Measurements from ENCODE around the gene MTA1.

MTA1 gene

GRCh38 chr14:105473033-105473676, 53.5 kb downstream of the MTA1 start:
- in situ Hi-C loops (cut with MboI; ENCODE audit: low sequenced_read_pairs): no loop called here

GRCh38 chr14:105473677-105474482, 54.3 kb downstream of the MTA1 start:
- in situ Hi-C loops (cut with MboI; ENCODE audit: low sequenced_read_pairs): no loop called here

- in situ Hi-C loops (cut with MboI; ENCODE audit: low sequenced_read_pairs): no loop called here
Observed at GRCh38 chr14:105474483-105475268, 55.0 kb downstream of the MTA1 start, which contains the start of gene CRIP2. TSS of gene CRIP2 (plus strand) at chr14:105474821. CDS start at chr14:105474863, 42 bp downstream.

GRCh38 chr14:105475269-105476096, 55.9 kb downstream of the MTA1 start:
- in situ Hi-C loops (cut with MboI; ENCODE audit: low sequenced_read_pairs): no loop called here

- in situ Hi-C loops (cut with MboI; ENCODE audit: low sequenced_read_pairs): no loop called here
Observed at GRCh38 chr14:105476097-105476830, 56.6 kb downstream of the MTA1 start.

GRCh38 chr14:105476831-105477659, 57.4 kb downstream of the MTA1 start:
- in situ Hi-C loops (cut with MboI; ENCODE audit: low sequenced_read_pairs): no loop called here

GRCh38 chr14:105477660-105478397, 58.2 kb downstream of the MTA1 start:
- in situ Hi-C loops (cut with MboI; ENCODE audit: low sequenced_read_pairs): no loop called here

- in situ Hi-C loops (cut with MboI; ENCODE audit: low sequenced_read_pairs): no loop called here
Observed at GRCh38 chr14:105478398-105479251, 59.0 kb downstream of the MTA1 start.

GRCh38 chr14:105479431-105480158, 60.0 kb downstream of the MTA1 start:
- in situ Hi-C loops (cut with MboI; ENCODE audit: low sequenced_read_pairs): loop anchor here (10.0 kb wide), 1 partner anchor 105 kb away; no protein-coding TSS in a partner anchor

GRCh38 chr14:105480199-105480746, 60.6 kb downstream of the MTA1 start:
- in situ Hi-C loops (cut with MboI; ENCODE audit: low sequenced_read_pairs): loop anchor here (10.0 kb wide), 1 partner anchor 105 kb away; no protein-coding TSS in a partner anchor

GRCh38 chr14:105480807-105481801, 61.5 kb downstream of the MTA1 start:
- in situ Hi-C loops (cut with MboI; ENCODE audit: low sequenced_read_pairs): loop anchor here (10.0 kb wide), 1 partner anchor 106 kb away; no protein-coding TSS in a partner anchor

GRCh38 chr14:105481886-105482457, 62.3 kb downstream of the MTA1 start:
- in situ Hi-C loops (cut with MboI; ENCODE audit: low sequenced_read_pairs): loop anchor here (10.0 kb wide), 1 partner anchor 107 kb away; no protein-coding TSS in a partner anchor

- in situ Hi-C loops (cut with MboI; ENCODE audit: low sequenced_read_pairs): loop anchor here (10.0 kb wide), 1 partner anchor 108 kb away; no protein-coding TSS in a partner anchor
Observed at GRCh38 chr14:105482486-105483110, 63.0 kb downstream of the MTA1 start.

Measured in HL-60/S4 treated with phorbol 12-myristate 13-acetate at 8.2 ng/mL for 4 days and 3 days (cell line).